SU-DHL-6 (cell line): ENCODE data around the gene TMEM247.

Experiments
- H2AFZ ChIP-seq: fragments of 200-600 bp; sonication (generic); 2 replicates; pipeline ENCODE4 v1.6.1; 2014; ENCODE audit warnings: low read depth, mild to moderate bottlenecking, moderate library complexity, mixed read lengths, antibody characterized with exemption, low read length; ENCODE audit not compliant: severe bottlenecking
- H3F3A ChIP-seq: fragments of 200-600 bp; shearing (Covaris generic); 2 replicates; pipeline ENCODE4 v1.6.0; 2016; ENCODE audit warnings: antibody characterized with exemption, mild to moderate bottlenecking; ENCODE audit not compliant: insufficient read depth
- H3K27ac ChIP-seq: fragments of 200-600 bp; sonication (generic); 2 replicates; pipeline ENCODE4 v1.5.1; 2016; ENCODE audit warnings: low read depth, mild to moderate bottlenecking, low read length, moderate library complexity, mixed read lengths
- H3K27me3 ChIP-seq: fragments of 200-600 bp; sonication (generic), shearing (Covaris generic); 2 replicates; pipeline ENCODE4 v1.6.0; 2014; ENCODE audit warnings: mild to moderate bottlenecking, low read length
- H3K36me3 ChIP-seq: fragments of 200-600 bp; sonication (generic); 2 replicates; pipeline ENCODE4 v1.6.1; 2014; ENCODE audit warnings: mild to moderate bottlenecking, low read length, mixed read lengths
- H3K4me2 ChIP-seq: fragments of 300-600, 200-600 bp; shearing (Covaris generic), sonication (generic); 2 replicates; pipeline ENCODE4 v1.6.0; 2014; ENCODE audit warnings: low read length, low read depth, mild to moderate bottlenecking; ENCODE audit not compliant: poor library complexity, severe bottlenecking
- H3K4me3 ChIP-seq: fragments of 200-600 bp; sonication (generic); 2 replicates; pipeline ENCODE4 v1.5.1; 2014; ENCODE audit warnings: antibody characterized with exemption, low read length, mild to moderate bottlenecking, mixed read lengths; ENCODE audit not compliant: insufficient read depth, poor library complexity, severe bottlenecking
- H3K79me2 ChIP-seq: fragments of 200-600 bp; sonication (generic); 2 replicates; pipeline ENCODE4 v1.6.1; 2014; ENCODE audit warnings: mild to moderate bottlenecking, low read length, moderate library complexity; ENCODE audit not compliant: insufficient read depth
- H3K9ac ChIP-seq: fragments of 200-600 bp; sonication (generic); 2 replicates; pipeline ENCODE4 v1.7.0; 2014; ENCODE audit warnings: mild to moderate bottlenecking, low read length
- H3K9me2 ChIP-seq: fragments of 200-600 bp; sonication (generic); replicated peaks from 2 replicates; pipeline ENCODE4 v1.6.1; 2014; ENCODE audit warnings: low read length; ENCODE audit not compliant: insufficient read depth
- H3K9me3 ChIP-seq: fragments of 200-600 bp; sonication (generic); 2 replicates; pipeline ENCODE4 v1.6.1; 2014; ENCODE audit warnings: low read length, mixed read lengths; ENCODE audit not compliant: insufficient read depth
- H4K20me1 ChIP-seq: fragments of 200-600 bp; sonication (generic); 2 replicates; pipeline ENCODE4 v1.6.1; 2014; ENCODE audit warnings: low read depth, mild to moderate bottlenecking, antibody characterized with exemption, low read length, moderate library complexity, mixed read lengths
- EZH2phosphoT487 ChIP-seq: fragments of 200-600 bp; sonication (generic), shearing (Covaris generic); conservative IDR thresholded peaks from 2 replicates; pipeline ENCODE4 v1.6.1; 2018; ENCODE audit warnings: mild to moderate bottlenecking, antibody characterized with exemption, low read length, moderate library complexity, mixed read lengths
- TF ChIP-seq, protein P1 (sequence below): fragments of 200-600 bp; sonication (generic); IDR thresholded peaks from one replicate; pipeline ENCODE4 v1.5.1; 2017; ENCODE audit warnings: antibody characterized with exemption, mild to moderate bottlenecking, low read length, moderate library complexity; ENCODE audit not compliant: insufficient read depth, poor library complexity, severe bottlenecking

TMEM247 gene

DNA sequence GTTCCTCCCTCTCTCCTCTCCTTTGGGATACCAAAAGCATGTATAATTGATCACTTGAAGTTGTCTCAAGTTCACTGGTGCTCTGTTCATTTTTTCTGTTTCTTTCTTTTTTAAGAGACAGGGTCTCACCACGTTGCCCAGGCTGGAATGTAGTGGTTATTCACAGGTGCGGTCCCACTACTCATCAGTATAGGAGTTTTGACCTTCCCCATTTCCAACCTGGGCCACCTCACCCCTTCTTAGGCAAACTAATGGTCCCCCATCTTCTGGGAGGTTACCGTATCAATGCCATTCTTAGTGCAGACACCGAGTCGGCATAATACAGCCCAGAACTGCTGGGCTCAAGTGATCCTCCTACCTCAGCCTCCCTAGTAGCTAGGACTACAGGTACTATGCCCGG lies 31.3 kb upstream of the TMEM247 start:
- Histone ChIP-seq H2AFZ (no peak overlapping the region), H4K20me1 (no peaks in the 10 kb centered on the region), H3K4me3 (no peak overlapping the region), H3K9me3 (no peaks in the 10 kb centered on the region), H3K27me3 (no peaks in the 10 kb centered on the region), H3K4me2 (no peak overlapping the region), H3K36me3 (no peaks in the 10 kb centered on the region), H3K27ac (no peak overlapping the region), H3K79me2 (no peaks in the 10 kb centered on the region), H3K9me2 (no peaks in the 10 kb centered on the region), H3F3A (no peaks in the 10 kb centered on the region), H3K9ac (no peak overlapping the region)
- TF ChIP-seq EZH2phosphoT487, result no peak
- TF ChIP-seq, protein P1, sequence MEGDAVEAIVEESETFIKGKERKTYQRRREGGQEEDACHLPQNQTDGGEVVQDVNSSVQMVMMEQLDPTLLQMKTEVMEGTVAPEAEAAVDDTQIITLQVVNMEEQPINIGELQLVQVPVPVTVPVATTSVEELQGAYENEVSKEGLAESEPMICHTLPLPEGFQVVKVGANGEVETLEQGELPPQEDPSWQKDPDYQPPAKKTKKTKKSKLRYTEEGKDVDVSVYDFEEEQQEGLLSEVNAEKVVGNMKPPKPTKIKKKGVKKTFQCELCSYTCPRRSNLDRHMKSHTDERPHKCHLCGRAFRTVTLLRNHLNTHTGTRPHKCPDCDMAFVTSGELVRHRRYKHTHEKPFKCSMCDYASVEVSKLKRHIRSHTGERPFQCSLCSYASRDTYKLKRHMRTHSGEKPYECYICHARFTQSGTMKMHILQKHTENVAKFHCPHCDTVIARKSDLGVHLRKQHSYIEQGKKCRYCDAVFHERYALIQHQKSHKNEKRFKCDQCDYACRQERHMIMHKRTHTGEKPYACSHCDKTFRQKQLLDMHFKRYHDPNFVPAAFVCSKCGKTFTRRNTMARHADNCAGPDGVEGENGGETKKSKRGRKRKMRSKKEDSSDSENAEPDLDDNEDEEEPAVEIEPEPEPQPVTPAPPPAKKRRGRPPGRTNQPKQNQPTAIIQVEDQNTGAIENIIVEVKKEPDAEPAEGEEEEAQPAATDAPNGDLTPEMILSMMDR, result no peak

DNA sequence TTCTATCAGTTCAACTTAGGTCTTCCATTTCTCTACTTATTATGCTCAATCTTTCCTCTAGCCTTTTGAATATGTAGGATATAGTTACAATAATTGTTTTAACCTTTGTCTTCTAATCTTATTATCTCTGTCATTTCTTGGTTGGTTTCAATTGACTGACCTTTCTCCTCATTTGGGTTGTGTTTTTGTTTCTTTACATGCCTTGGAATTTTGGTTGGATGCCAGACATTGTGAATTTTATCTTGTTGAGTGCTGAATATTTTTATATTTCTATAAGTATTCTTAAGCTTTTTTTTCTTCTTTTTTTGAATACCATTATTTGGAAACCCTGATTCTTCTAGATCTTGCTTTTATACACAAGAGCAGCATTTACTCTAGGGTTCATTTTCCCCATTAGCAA lies 30.7 kb upstream of the TMEM247 start:
- Histone ChIP-seq H3K4me2 (no peak overlapping the region), H3K36me3 (no peaks in the 10 kb centered on the region), H3K79me2 (no peaks in the 10 kb centered on the region), H3K9ac (no peak overlapping the region), H3K27ac (no peak overlapping the region), H3K9me3 (no peaks in the 10 kb centered on the region), H3K27me3 (no peaks in the 10 kb centered on the region), H2AFZ (no peak overlapping the region), H3F3A (no peaks in the 10 kb centered on the region), H3K9me2 (no peaks in the 10 kb centered on the region), H3K4me3 (no peak overlapping the region), H4K20me1 (no peaks in the 10 kb centered on the region)
- TF ChIP-seq, protein P1, result no peak
- no peak for TF ChIP-seq EZH2phosphoT487

DNA sequence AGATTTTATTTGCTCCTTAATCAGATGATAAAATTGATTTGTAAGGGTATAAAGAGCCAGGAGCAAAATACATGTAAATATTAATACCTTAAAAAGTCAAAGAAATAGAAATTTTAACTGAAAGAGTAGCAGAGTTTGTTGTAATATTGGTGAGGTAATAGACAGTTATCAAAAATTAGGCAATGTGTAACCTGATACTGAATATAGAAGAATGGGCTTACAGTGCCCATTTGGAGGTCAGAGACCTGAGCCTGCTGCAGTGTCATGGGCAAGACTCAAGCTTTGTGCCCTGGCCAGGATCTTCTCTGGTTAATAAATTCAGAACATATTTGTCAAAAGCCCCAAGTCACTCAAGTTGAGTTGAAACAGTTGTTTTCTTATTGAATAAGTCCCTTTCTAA lies 29.7 kb upstream of the TMEM247 start:
- H3K36me3 ChIP-seq, result no peaks in the 10 kb centered on the region
- H3K9me2 ChIP-seq, result no peaks in the 10 kb centered on the region
- no peaks in the 10 kb centered on the region for H3K9me3 ChIP-seq
- H2AFZ ChIP-seq, result no peak overlapping the region
- no peaks in the 10 kb centered on the region for H3K27me3 ChIP-seq
- no peaks in the 10 kb centered on the region for H3K79me2 ChIP-seq
- H3K27ac ChIP-seq, result no peak overlapping the region
- H3K4me2 ChIP-seq, result no peak overlapping the region
- H3K4me3 ChIP-seq, result no peak overlapping the region
- H3K9ac ChIP-seq, result no peak overlapping the region
- TF ChIP-seq, protein P1, result no peak
- TF ChIP-seq EZH2phosphoT487, result no peak
- H4K20me1 ChIP-seq, result no peaks in the 10 kb centered on the region
- H3F3A ChIP-seq, result no peaks in the 10 kb centered on the region
